Body of pancreas (tissue), 4 donors: ENCODE results near the gene INHA.

Experiments used
- POLR2A ChIP-seq, 3 donors: fragments of 450-650 bp; IDR thresholded peaks; one replicate each; pipeline ENCODE4 v1.6.1; 2016; ENCODE audit warnings: antibody characterized with exemption in 3 of 3, mild to moderate bottlenecking in 2 of 3
- TF ChIP-seq, protein P1 (sequence below), 7 experiments: fragments of 450-650 bp in 4 of 7; fragments of 200-600 bp in 3 of 7; sonication (generic) in 3 of 7; IDR thresholded peaks; one replicate each; pipeline ENCODE4 v1.5.1; 2016 to 2019; ENCODE audit warnings: antibody characterized with exemption in 7 of 7

DNA sequence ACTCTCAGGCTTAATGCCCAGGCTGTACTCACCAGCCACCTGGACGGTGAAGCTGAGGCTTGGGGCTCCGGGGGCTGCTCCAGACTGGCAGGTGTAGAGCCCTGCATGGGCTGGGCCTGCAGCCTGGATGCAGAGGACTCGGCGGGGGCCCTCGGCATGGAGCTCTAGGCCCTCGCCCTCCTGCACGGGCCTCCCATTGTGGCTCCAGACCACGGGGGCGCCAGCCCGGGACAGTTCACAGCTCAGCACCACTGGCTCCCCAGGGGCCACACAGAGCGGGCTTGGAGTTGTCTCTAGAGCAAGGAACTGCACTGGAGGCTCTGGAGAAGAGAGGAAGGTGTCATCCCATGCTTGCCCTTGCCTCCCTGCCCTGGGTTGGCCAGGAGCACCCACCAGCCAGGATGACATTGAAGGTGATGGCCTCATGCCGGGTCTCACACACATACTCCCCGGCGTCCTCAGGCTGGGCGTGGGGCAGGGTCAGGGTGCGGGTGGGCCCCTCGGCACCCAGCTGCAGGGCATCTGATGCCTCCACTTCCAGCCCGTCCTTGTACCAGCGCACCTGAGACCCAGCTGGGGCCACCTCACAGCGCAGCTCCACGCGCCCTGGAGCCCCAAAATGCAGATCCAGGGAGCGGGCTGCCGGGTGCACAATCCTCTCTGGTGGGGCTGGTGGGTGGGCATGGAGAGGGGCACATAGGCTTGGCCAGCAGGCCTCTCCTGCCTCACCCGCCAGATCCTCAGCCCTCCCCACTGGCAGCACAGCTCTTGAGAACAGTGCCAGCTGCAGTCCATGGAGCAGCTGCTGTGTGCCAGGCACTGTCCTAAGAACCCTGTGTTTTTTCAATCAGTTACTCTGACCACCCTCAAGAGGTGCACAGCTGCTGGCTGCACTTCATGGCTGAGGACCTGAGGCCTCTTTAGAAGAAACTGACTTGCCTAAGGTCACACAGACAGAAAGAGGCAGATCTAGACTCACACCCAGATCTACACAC lies 14.0 kb upstream of the INHA start:
- TF ChIP-seq, protein P1, sequence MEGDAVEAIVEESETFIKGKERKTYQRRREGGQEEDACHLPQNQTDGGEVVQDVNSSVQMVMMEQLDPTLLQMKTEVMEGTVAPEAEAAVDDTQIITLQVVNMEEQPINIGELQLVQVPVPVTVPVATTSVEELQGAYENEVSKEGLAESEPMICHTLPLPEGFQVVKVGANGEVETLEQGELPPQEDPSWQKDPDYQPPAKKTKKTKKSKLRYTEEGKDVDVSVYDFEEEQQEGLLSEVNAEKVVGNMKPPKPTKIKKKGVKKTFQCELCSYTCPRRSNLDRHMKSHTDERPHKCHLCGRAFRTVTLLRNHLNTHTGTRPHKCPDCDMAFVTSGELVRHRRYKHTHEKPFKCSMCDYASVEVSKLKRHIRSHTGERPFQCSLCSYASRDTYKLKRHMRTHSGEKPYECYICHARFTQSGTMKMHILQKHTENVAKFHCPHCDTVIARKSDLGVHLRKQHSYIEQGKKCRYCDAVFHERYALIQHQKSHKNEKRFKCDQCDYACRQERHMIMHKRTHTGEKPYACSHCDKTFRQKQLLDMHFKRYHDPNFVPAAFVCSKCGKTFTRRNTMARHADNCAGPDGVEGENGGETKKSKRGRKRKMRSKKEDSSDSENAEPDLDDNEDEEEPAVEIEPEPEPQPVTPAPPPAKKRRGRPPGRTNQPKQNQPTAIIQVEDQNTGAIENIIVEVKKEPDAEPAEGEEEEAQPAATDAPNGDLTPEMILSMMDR (IDR thresholded peaks at IDR 0.05): no peak
- no peak for TF ChIP-seq POLR2A (IDR thresholded peaks at IDR 0.05)
